GM23338 (cell line): Measurements from ENCODE around the gene AGPAT3. TPM values are rescaled to one million over a fixed set of nuclear protein-coding genes. Genes with fewer than 3 reads are reported as not detected.

Experiments used
- CTCF ChIP-seq, 2 experiments: fragments of 200-600 bp in 1 of 2; sonication (generic) in 1 of 2; conservative IDR thresholded peaks; 2 replicates each; pipeline versions ENCODE4 v1.5.1 to v1.6.1; 2016 to 2017; ENCODE audit warnings: antibody characterized with exemption in 2 of 2, low read depth in 2 of 2, mild to moderate bottlenecking in 2 of 2, moderate library complexity in 1 of 2
- ETS1 ChIP-seq: IDR thresholded peaks from 2 replicates; pipeline ENCODE4 v1.6.1; 2016; ENCODE audit warnings: antibody characterized with exemption
- EZH2 ChIP-seq: fragments of 200-600 bp; sonication (generic); IDR thresholded peaks from one replicate; pipeline ENCODE4 v1.8.0; 2017; ENCODE audit warnings: antibody characterized with exemption, mild to moderate bottlenecking, low read depth; ENCODE audit not compliant: unreplicated experiment
- EZH2phosphoT487 ChIP-seq: fragments of 200-600 bp; sonication (generic); IDR thresholded peaks from one replicate; pipeline ENCODE4 v1.8.1; 2018; ENCODE audit warnings: antibody characterized with exemption; ENCODE audit not compliant: unreplicated experiment
- POLR2AphosphoS5 ChIP-seq: IDR thresholded peaks from 2 replicates; pipeline ENCODE4 v1.6.1; 2016; ENCODE audit warnings: antibody characterized with exemption, low read depth
- ZNF114 ChIP-seq: fragments of 250-450 bp; sonication (Bioruptor Pico); IDR thresholded peaks from 2 replicates; pipeline ENCODE4 v1.5.0; 2020; ENCODE audit warnings: mild to moderate bottlenecking, moderate library complexity
- ZNF331 ChIP-seq: fragments of 250-450 bp; sonication (Bioruptor Pico); IDR thresholded peaks from 2 replicates; pipeline ENCODE4 v1.5.0; 2020; ENCODE audit warnings: low read depth, mild to moderate bottlenecking, moderate library complexity
- ZNF462 ChIP-seq: fragments of 250-450 bp; sonication (Bioruptor Pico); IDR thresholded peaks from 2 replicates; pipeline ENCODE4 v1.5.0; 2020; ENCODE audit warnings: mild to moderate bottlenecking, moderate library complexity
- polyA plus RNA-seq: library from polyadenylated mRNA; unstranded; fragments of >200 nt; fragmentation: Nextera tagmentation; extraction: Ambion mirVana; gene quantifications from 2 replicates; pipeline ENCODE4 v1.2.1, GENCODE V29; 2016
- total RNA-seq: library from RNA; depleted of rRNA; stranded (reverse); fragments of >200 nt; shearing (Covaris generic); gene quantifications from 2 replicates; pipeline ENCODE4 v1.2.3, GENCODE V29; 2014

Gene AGPAT3
- total and polyA plus RNA-seq, 2 experiments from 2014 or later, result 2.1 to 6.1 TPM

- TF ChIP-seq ZNF462 (no peak), ZNF331 (no peak), ZNF114 (CRISPR knock-in tag) (no peak), EZH2 (no peak), POLR2AphosphoS5 (no peak), CTCF (conservative IDR thresholded peaks at IDR 0.05; ENCODE audit: low read depth in 2 of 2) (no peak), ETS1 (no peak), EZH2phosphoT487 (no peak)
Observed at GRCh38 chr21:43988016-43988415, 123.0 kb downstream of the AGPAT3 start (continued).
